Right ventricle myocardium inferior (tissue), 1 donor: ENCODE data around the gene GLS2. TPM values are rescaled to one million over a fixed set of nuclear protein-coding genes. Genes with fewer than 3 reads are reported as not detected.
"Not testable (repeated sequence)": the region's sequence is repeated elsewhere in the genome, so short reads cannot be mapped to it uniquely, and the experiment has no call there.

Experiments used
- ATAC-seq: fragments of 200-7000 bp; cut with Tn5 transposase; one replicate; pipeline ENCODE4 v1.9.1; 2020; ENCODE audit warnings: mild to moderate bottlenecking, moderate library complexity
- DNase-seq: peaks from one replicate; pipeline ENCODE4 v3.0.0; 2021; ENCODE audit errors: missing footprints
- intact Hi-C: fragments of 100-400 bp; cut with DNase I; formaldehyde crosslinking; loops from one replicate; pipeline ENCODE4 v1.11.0; 2022
- total RNA-seq: library from RNA; stranded (reverse); fragmentation: NEBNext Ultra II Directional; extraction: Animal tissue kit (Norgen Biotek cat#: 25700); gene quantifications from one replicate; pipeline ENCODE4 v1.2.1, GENCODE V29; 2021
- donor health status: DM: no; HTN: yes; CAD: no; lungs with severe emphysema.

Gene GLS2
- total RNA-seq, 1 donor from 2014 or later: 0.76 TPM

DNA sequence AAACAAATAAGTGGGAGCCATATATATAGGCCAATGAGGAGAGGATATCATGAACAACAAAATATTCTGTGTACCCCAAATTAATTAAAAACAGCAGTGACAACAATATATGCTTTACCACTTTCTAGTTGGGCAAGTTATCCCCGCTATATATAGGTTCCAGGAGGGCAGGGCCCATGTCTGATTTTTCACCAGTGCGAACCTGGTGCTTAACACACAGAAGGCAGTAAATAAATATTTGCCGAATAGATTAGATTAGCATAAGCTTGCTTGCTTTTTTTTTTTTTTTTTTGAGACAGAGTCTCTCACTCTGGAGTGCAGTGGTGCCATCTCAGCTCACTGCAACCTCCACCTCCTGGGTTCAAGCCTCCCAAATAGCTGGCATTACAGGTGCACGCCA lies 30.1 kb downstream of the GLS2 start:
- no peak for ATAC-seq
- intact Hi-C loops: no loop called here
- DNase-seq: no peak

DNA sequence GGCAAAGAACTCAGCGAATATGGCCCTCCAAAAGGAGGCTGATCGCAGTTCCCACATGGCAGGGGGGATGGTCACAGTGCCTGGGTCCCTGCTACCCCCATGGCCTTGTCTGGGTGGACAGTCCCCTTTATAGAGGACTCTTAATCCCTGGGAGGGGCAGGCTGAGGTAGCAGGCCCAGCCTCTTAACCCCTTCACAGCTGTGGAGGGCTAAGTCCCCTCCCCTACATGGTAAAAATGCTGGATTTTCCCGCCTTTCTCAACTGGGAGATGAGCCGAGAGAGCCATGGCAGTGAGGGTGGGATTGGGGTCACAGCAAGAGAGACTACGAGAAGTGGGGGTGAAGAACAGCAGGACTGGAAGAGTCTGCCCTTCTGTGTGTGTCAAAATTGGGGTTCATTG lies 33.4 kb downstream of the GLS2 start, which contains the start of gene MIP:
MIP (minus strand) TSS at position 101 of the 400 bp plus-strand sequence; CDS start at position 57, 44 bp downstream.
- ATAC-seq (no peak), DNase-seq (no peak)
- intact Hi-C loops: no loop called here

DNA sequence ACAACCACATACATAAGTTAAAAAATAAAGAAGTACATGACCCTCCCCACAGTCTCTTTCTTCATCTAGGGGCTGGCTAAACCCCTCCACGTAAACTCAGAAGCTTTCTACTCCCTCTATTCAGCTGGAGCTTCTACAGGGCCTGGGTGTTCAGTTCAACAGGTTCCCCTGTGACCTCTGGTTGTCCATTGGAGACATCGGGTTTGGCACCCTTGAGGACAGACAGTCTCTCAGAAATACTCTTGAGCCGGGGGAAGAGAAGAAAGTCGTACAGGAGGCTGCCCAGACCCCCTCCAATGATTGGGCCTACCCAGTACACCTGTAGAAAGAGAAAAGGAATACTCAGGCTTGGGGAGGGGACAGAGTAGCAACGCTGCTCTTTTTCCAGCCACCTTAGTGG lies 36.8 kb downstream of the GLS2 start:
- no peak for ATAC-seq
- DNase-seq: no peak
- intact Hi-C loops: no loop called here

DNA sequence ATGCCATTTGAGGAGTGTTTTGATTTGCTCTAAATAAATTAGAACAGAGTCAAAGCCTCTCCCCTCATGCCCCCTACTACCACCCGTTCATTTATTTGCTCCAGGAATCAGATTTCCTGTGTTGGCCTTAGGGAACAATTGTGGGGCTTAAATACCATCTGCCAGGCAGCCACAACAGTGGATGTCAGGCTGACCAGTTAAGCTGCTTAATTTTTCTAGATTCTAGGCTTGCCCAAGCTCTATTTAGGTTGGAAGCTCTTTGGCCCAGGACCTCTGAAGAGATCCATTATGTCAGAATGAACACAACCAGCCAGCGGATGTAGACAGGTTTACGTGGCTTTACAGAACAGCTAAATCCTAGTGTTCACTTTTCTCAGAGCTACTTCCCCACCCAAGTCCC lies 37.7 kb downstream of the GLS2 start:
- no peak for ATAC-seq
- no peak for DNase-seq
- intact Hi-C loops: no loop called here

DNA sequence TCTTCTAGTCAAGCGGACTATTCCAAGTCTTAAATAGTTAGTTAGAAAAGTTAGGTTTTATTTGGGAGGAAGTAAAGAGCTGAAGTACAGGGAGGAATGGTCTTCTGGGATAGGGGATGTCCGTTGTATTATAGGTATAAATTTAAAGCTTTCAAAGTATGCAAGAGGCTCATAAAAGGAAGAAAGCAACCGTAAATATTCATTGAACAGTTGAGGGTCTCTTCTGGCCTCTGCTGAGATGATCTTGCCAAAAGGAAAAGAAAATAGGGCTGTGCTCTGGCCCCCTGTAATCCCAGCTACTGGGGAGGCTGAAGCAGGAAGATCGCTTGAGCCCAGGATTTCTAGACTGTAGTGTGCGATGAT lies 38.4 kb downstream of the GLS2 start:
- intact Hi-C loops: loop anchor here (5.0 kb wide), 1 partner anchor 87 kb away; the partner anchor contains the start of genes APOF and STAT2
- no peak for ATAC-seq
- no peak for DNase-seq

DNA sequence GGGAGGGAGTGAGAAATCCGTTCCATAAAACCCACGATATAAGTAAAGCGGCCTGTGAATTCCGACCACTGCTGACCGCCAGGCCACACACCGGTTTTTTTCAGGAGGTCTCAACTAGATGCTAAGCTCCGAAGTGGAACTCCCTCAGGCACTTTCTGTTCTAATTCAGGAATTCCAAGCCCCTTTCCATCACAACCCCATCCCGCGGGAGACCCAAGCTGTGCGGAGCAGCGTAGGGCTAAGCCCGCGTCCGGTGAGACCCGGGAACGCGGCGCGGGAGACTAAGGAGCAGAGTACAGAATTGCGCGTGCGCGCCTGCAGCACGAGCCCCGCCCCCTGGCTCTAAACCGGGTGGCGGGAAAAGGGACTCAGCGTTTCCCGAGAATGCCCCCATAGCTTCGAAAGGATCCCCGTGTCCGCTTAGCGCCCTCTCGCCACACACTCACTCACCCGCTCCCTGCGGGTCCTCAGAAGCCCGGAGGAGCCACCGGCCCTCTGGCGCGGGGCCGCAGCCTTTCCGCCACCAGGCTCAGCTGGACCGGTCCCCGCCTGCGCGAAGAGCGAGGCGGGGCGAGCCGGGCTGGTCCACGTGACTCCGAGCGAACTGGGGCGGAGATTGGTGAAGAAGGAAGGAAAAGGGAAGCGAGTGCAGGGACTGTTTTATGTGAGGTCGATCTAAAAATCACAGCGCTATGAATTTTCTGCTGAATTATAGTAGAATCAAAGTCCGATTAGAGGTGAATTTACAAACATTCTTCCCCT lies 38.9 kb downstream of the GLS2 start, which contains the start of gene TIMELESS:
TIMELESS (minus strand) TSS at position 567 of the 762 bp plus-strand sequence. CDS start 15,256 bp downstream, outside the sequence.
- intact Hi-C loops: loop anchor here (5.0 kb wide), 1 partner anchor 87 kb away; the partner anchor contains the start of genes APOF and STAT2
- DNase-seq (peak; percentile 94), ATAC-seq (peak; percentile 98)

DNA sequence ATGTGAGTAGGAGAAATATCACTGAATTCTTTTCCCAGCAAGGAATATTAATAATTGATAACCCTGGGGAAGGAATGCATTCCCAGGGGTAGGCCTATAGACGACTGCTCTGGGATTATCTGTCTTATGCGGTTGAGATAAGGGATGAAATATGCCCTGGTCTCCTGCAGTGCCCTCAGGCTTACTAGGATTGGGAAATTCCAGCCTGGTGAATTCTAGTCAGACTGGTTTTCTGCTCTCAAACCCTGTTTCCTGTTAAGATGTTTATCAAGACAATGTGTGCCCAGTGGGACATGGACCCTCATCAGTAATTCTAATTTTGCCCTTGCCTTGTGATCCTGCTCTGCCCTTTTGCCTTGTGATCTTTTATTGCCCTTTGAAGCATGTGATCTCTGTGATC lies 44.8 kb downstream of the GLS2 start:
- DNase-seq, intact Hi-C loops, ATAC-seq: not testable (repeated sequence)

DNA sequence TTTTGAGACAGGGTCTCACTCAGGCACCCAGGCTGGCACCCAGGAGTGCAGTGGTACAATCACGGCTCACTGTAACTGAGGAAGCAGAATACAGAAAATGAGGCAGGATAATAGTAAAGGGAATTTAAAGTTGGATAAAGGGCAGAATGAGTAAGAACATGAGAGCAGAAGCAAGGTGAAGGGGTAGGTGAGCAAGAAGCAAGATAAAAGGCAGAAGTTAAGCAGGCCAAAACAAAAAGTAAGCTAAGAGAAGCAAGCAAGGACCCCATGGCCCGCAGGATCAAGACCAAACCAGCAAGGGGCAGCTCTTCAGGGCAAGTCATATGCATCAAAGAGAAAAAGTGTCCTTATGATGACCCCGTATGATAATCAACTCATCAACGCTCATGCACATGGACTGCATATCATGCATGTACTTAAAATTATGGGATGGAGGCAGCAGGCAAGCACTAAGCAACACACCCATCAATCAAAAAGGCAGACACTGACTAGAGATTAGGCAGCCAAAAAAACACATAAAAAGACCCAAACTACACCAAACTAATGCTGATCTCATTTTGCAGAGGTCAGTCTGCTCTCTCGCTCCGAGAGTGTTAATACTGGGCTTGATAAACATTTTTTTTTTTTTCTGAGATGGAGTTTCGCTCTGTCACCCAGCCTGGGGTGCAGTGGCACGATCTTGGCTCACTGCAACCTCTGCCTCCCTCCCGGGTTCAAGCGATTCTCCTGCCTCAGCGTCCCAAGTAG lies 50.4 kb downstream of the GLS2 start:
- intact Hi-C loops: no loop called here
- DNase-seq: no peak
- no peak for ATAC-seq

DNA sequence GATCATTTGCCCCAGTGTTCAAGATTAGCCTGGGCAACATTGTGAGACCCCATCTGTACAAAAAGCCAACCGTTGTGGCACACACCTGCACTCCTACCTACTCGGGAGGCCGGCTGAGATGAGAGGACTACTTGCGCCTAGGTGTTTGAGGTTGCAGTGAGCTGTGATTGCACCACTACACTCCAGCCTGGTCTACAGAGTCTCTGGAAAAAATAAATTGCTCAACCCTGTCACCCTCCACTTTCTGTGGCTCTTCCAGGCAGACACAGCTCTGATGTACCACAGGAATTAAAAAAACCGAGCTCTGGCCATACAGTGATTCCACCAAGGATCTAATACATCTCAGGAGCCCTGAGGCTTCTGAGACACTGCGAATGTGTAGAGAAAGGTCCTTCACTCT lies 53.1 kb downstream of the GLS2 start:
- ATAC-seq: no peak
- intact Hi-C loops: no loop called here
- DNase-seq: no peak

DNA sequence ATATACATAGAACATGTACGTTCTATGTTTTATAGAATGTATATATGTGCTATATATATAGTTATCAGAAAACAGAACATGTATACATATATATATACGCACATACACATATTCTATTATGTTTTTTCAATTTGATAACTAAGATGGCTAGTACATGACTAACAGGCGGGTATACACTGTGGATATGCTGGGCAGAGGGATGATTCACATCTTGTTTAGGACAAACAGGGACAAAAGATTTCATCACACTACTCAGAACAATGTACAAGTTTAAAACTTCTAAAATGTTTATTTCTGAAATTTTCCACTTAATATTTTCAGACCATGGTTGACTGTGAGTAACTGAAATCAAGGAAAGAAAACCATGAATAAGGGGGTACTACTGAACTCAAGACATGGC lies 56.1 kb downstream of the GLS2 start:
- intact Hi-C loops: no loop called here
- no peak for ATAC-seq
- no peak for DNase-seq

DNA sequence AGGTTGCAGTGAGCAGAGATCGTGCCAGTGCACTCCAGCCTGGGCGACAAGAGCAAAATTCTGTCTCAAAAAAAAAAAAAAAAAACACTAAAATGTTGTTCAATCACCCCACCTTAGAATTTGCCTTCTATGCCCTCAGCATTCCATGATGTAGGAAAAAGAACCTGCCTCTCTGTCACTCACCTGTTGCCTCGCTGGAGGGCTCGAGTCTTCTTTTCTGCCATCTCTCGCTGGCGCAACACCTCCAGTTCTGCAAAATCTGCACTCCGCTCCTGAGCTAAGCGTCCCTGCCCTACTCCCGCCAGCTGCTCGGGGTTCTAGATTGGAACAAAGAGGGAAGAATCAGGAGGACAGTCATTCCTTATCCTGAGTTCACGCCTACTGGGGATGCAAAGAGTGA lies 56.7 kb downstream of the GLS2 start:
- intact Hi-C loops: no loop called here
- DNase-seq (no peak), ATAC-seq (no peak)

DNA sequence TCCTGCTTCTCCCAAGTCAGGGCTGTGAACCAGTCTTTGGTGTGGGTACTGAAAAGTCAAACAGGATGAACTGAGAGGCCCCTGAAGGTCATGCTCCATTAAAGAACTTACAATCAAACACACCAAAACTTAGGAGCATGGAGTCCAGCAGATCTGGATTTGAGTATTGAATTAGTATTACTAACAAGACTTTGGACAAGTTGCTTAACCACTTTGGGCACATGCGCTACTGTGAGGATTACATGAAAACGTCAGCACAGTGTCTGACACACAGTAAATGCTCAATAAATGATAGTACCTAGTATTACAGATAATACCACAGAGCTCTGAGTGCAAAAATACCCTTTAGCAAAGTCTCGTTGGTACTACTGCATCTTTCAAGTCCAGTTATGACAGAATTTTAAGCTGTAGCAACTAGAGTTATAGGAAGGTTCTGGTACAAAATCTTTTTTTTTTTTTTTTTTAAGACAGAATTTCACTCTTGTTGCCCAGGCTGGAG lies 62.0 kb downstream of the GLS2 start:
- ATAC-seq (no peak), DNase-seq (no peak)
- intact Hi-C loops: no loop called here

DNA sequence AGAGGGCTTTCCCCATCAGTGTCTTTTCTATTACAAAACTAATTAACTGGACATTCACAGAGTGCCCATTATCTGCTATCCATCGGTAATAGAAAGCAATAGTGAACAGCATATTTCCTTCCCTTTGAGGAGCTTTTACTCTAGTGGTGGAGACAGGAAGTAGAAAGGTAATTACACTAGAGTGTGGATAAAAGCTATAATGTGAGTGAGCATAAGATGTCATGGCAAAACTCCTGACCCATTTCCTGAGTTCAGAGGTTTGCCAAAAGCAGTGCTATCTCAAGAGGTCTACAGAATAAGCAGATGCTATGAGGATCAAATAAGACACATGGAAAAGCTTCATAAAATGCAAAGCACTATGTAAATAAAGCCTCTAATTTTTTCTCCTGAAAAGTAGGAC lies 62.8 kb downstream of the GLS2 start:
- ATAC-seq (no peak), DNase-seq (no peak)
- intact Hi-C loops: no loop called here

Other genes starting within 250 kb of the GLS2 start
- 23.9 TPM for gene ANKRD52, start 229.8 kb downstream of the GLS2 start, total RNA-seq
- gene COQ10A, start 221.2 kb downstream of the GLS2 start, total RNA-seq: 130 TPM
- gene CS, start 187.8 kb downstream of the GLS2 start, total RNA-seq: 799 TPM
- gene CNPY2, start 172.2 kb downstream of the GLS2 start, total RNA-seq: 36.5 TPM
- gene PAN2, start 154.2 kb downstream of the GLS2 start, total RNA-seq: 45.1 TPM
- gene IL23A, start 149.3 kb downstream of the GLS2 start, total RNA-seq: not detected
- gene STAT2, start 128.1 kb downstream of the GLS2 start, total RNA-seq: 31.6 TPM
- not detected for gene APOF, start 125.3 kb downstream of the GLS2 start, total RNA-seq
- 3.2 TPM for gene TIMELESS, start 38.7 kb downstream of the GLS2 start, total RNA-seq
- not detected for gene MIP, start 33.5 kb downstream of the GLS2 start, total RNA-seq
- gene SPRYD4, start 19.6 kb downstream of the GLS2 start, total RNA-seq: 3.1 TPM
- gene RBMS2, start 33.7 kb upstream of the GLS2 start, total RNA-seq: 30.2 TPM
- 31.4 TPM for gene BAZ2A, start 142.2 kb upstream of the GLS2 start, total RNA-seq
- 3,152 TPM for gene ATP5F1B, start 157.8 kb upstream of the GLS2 start, total RNA-seq
- gene PTGES3, start 200.1 kb upstream of the GLS2 start, total RNA-seq: 132 TPM
- gene NACA, start 237.1 kb upstream of the GLS2 start, total RNA-seq: 432 TPM